Measurements from ENCODE around the gene COQ5.
A peak's percentile ranks its signal among the peaks of the same experiment; 100 is the strongest.

The COQ5 gene

GRCh38 chr12:120496413-120497340 is 32.3 kb downstream of the COQ5 start:
- H3K4me3 ChIP-seq (ENCODE audit: low read length): peak overlapping the region; percentile 82
- peak overlapping the region; percentile 74 for H3K4me2 ChIP-seq (ENCODE audit: low read depth, low read length)
- no peak overlapping the region for H2AFZ ChIP-seq (ENCODE audit: low read length)
- H3K9me2 ChIP-seq (replicated peaks; ENCODE audit: insufficient read depth, low read length): no peaks in the 10 kb centered on the region
- H3K79me2 ChIP-seq (ENCODE audit: low read length): peaks cover 23% of the 10 kb centered on the region
- TF ChIP-seq EZH2 (optimal IDR thresholded peaks at IDR 0.05; ENCODE audit: low read depth, low read length) (no peak), CTCF (IDR thresholded peaks at IDR 0.05; ENCODE audit: low read length) (no peak), EZH2phosphoT487 (IDR thresholded peaks at IDR 0.05; ENCODE audit: low read length) (no peak)
- H3K9me3 ChIP-seq (replicated peaks; ENCODE audit: insufficient read depth, low read length): no peaks in the 10 kb centered on the region
- no peaks in the 10 kb centered on the region for H3K4me1 ChIP-seq (ENCODE audit: low read length)
- peak; percentile 27 for DNase-seq
- no peaks in the 10 kb centered on the region for H4K20me1 ChIP-seq (ENCODE audit: insufficient read depth, low read length)
- 0 out of 2 replicates have a peak, but pooled peaks cover 5% of the 10 kb centered on the region for H3F3A ChIP-seq (ENCODE audit: insufficient read depth, low read length)
- peak overlapping the region; percentile 29; the same call in 1 of the 2 replicates for H3K27ac ChIP-seq (ENCODE audit: low read length)
- no peaks in the 10 kb centered on the region for H3K27me3 ChIP-seq (replicated peaks; ENCODE audit: insufficient read depth, low read length)
- H3K9ac ChIP-seq (ENCODE audit: low read length): peak overlapping the region; percentile 75
- no peaks in the 10 kb centered on the region for H3K36me3 ChIP-seq (replicated peaks; ENCODE audit: insufficient read depth, low read length)

GRCh38 chr12:120495731-120496412 is 33.1 kb downstream of the COQ5 start, which contains the start of gene DYNLL1:
DYNLL1 (plus strand) TSS chr12:120496113; CDS start chr12:120496422, 309 bp downstream.
- Histone ChIP-seq H3K4me2 (ENCODE audit: low read depth, low read length) (peak within 1 kb of the TSS; percentile 74), H4K20me1 (ENCODE audit: insufficient read depth, low read length) (no peaks in the 10 kb centered on the region), H3K9ac (ENCODE audit: low read length) (peak within 1 kb of the TSS; percentile 75), H3K27me3 (replicated peaks; ENCODE audit: insufficient read depth, low read length) (no peaks in the 10 kb centered on the region), H3F3A (ENCODE audit: insufficient read depth, low read length) (0 out of 2 replicates have a peak, but pooled peaks cover 5% of the 10 kb centered on the region), H3K9me3 (replicated peaks; ENCODE audit: insufficient read depth, low read length) (no peaks in the 10 kb centered on the region), H3K27ac (ENCODE audit: low read length) (peak within 1 kb of the TSS; percentile 29; the same call in 1 of the 2 replicates), H2AFZ (ENCODE audit: low read length) (peak within 1 kb of the TSS; percentile 67; the same call in 1 of the 2 replicates), H3K36me3 (replicated peaks; ENCODE audit: insufficient read depth, low read length) (no peaks in the 10 kb centered on the region), H3K4me1 (ENCODE audit: low read length) (no peaks in the 10 kb centered on the region), H3K9me2 (replicated peaks; ENCODE audit: insufficient read depth, low read length) (no peaks in the 10 kb centered on the region), H3K79me2 (ENCODE audit: low read length) (peaks cover 23% of the 10 kb centered on the region), H3K4me3 (ENCODE audit: low read length) (peak within 1 kb of the TSS; percentile 82)
- no peak for TF ChIP-seq EZH2 (optimal IDR thresholded peaks at IDR 0.05; ENCODE audit: low read depth, low read length)
- no peak for TF ChIP-seq EZH2phosphoT487 (IDR thresholded peaks at IDR 0.05; ENCODE audit: low read length)
- TF ChIP-seq CTCF (IDR thresholded peaks at IDR 0.05; ENCODE audit: low read length): no peak
- DNase-seq: peak; percentile 88

- Histone ChIP-seq H3K4me2 (ENCODE audit: low read depth, low read length) (peak overlapping the region; percentile 68), H4K20me1 (ENCODE audit: insufficient read depth, low read length) (no peaks in the 10 kb centered on the region), H2AFZ (ENCODE audit: low read length) (peak overlapping the region; percentile 67; the same call in 1 of the 2 replicates), H3K4me3 (ENCODE audit: low read length) (peak overlapping the region; percentile 82), H3K79me2 (ENCODE audit: low read length) (peaks cover 23% of the 10 kb centered on the region), H3K9ac (ENCODE audit: low read length) (peak overlapping the region; percentile 63), H3F3A (ENCODE audit: insufficient read depth, low read length) (0 out of 2 replicates have a peak, but pooled peaks cover 5% of the 10 kb centered on the region), H3K27ac (ENCODE audit: low read length) (no peak overlapping the region), H3K9me2 (replicated peaks; ENCODE audit: insufficient read depth, low read length) (no peaks in the 10 kb centered on the region), H3K36me3 (replicated peaks; ENCODE audit: insufficient read depth, low read length) (no peaks in the 10 kb centered on the region), H3K4me1 (ENCODE audit: low read length) (no peaks in the 10 kb centered on the region), H3K9me3 (replicated peaks; ENCODE audit: insufficient read depth, low read length) (no peaks in the 10 kb centered on the region), H3K27me3 (replicated peaks; ENCODE audit: insufficient read depth, low read length) (no peaks in the 10 kb centered on the region)
- TF ChIP-seq CTCF (IDR thresholded peaks at IDR 0.05; ENCODE audit: low read length) (no peak), EZH2 (optimal IDR thresholded peaks at IDR 0.05; ENCODE audit: low read depth, low read length) (no peak), EZH2phosphoT487 (IDR thresholded peaks at IDR 0.05; ENCODE audit: low read length) (no peak)
- DNase-seq: no peak
Observed at GRCh38 chr12:120495186-120495730, 33.7 kb downstream of the COQ5 start.

Data from MM.1S (cell line).